Stimulated activated CD4-positive, alpha-beta T cell treated with anti-CD3 and anti-CD28 coated beads, Interleukin-15, amount 100 ng/mL, for 48 hours (primary cell): ENCODE results near the gene ZNF581.

Experiments used
- DNase-seq, 2 donors: peaks; one replicate each; pipeline ENCODE4 v3.0.0-alpha.2; 2020; ENCODE audit warnings: low read depth in 2 of 2

Gene ZNF581

GRCh38 chr19:55611300-55611982 lies 32.0 kb upstream of the ZNF581 start:
- no peak for DNase-seq

DNA sequence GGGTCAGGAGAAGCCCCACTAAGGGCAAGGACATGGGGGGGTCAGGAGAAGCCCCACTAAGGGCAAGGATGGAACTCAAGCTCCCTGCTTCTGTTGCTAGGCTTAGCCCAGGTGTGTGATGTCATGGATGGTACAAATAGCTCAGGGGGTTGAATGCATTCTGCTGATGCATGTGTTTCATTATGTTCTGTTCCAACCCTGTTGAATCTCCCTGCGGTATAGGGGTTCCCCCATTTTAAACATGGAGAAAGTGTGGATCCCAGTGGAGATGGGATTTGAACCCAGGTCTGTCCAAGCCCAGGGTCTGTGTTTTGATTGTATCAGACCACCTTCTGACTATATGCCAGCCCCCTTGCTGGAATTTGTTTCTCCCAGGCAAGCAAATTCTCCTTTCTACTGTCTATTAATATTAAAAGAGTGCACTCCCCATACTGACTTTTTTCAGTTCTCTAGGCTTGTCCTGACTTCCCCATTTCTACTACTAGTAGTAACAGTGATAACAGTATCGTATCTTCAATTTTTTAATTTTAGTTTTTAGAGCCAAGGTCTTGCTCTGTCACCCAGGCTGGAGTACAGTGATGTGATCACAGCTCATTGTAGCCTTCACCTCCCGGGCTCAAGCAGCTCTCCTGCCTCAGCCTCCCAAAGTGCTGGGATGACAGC lies 31.3 kb upstream of the ZNF581 start:
- no peak for DNase-seq

- no peak for DNase-seq
Measured at GRCh38 chr19:55613396-55613795, 30.1 kb upstream of the ZNF581 start.

DNA sequence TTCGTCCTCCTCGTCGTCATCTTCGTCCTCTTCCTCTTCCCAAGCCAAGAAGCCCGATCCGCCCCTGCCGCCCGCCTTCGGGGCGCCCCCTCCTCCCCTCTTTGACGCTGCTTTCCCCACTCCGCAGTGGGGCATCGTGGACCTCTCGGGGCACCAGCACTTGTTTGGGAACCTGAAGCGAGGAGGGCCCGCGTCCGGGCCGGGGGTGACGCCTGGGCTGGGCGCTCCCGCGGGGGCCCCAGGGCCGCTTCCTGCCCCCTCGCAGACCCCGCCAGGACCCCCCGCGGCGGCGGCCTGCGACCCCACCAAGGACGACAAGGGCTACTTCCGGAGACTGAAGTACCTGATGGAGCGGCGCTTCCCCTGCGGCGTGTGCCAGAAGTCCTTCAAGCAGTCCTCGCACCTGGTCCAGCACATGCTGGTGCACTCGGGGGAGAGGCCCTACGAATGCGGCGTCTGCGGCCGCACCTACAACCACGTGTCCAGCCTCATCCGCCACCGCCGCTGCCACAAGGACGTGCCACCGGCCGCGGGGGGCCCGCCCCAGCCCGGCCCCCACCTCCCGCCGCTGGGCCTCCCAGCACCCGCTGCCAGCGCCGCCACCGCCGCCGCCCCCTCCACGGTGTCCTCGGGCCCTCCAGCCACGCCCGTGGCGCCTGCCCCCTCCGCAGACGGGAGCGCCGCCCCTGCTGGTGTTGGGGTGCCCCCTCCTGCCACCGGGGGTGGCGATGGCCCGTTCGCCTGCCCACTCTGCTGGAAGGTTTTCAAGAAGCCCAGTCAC lies 29.3 kb upstream of the ZNF581 start:
- DNase-seq = no peak

- DNase-seq = no peak
Measured at GRCh38 chr19:55614711-55615542, 28.5 kb upstream of the ZNF581 start.

DNA sequence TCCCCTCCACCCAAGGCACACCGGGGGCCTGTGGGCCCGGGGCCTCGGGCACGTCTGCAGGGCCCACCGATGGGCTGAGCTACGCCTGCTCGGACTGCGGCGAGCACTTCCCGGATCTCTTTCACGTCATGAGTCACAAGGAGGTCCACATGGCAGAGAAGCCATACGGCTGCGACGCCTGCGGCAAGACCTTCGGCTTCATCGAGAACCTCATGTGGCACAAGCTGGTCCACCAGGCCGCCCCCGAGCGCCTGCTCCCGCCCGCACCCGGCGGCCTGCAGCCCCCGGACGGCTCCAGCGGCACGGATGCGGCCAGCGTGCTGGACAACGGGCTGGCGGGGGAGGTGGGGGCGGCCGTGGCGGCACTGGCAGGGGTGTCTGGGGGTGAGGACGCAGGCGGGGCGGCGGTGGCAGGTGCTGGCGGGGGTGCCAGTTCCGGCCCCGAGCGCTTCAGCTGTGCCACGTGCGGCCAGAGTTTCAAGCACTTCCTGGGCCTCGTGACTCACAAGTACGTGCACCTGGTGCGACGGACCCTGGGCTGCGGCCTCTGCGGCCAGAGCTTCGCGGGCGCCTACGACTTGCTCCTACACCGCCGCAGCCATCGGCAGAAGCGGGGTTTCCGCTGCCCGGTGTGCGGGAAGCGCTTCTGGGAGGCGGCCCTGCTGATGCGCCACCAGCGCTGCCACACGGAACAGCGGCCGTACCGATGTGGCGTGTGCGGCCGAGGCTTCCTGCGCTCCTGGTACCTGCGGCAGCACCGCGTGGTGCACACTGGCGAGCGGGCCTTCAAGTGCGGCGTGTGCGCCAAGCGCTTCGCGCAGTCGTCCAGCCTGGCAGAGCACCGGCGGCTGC lies 27.7 kb upstream of the ZNF581 start:
- DNase-seq = no peak

GRCh38 chr19:55616395-55616875 lies 27.0 kb upstream of the ZNF581 start:
- no peak for DNase-seq

DNA sequence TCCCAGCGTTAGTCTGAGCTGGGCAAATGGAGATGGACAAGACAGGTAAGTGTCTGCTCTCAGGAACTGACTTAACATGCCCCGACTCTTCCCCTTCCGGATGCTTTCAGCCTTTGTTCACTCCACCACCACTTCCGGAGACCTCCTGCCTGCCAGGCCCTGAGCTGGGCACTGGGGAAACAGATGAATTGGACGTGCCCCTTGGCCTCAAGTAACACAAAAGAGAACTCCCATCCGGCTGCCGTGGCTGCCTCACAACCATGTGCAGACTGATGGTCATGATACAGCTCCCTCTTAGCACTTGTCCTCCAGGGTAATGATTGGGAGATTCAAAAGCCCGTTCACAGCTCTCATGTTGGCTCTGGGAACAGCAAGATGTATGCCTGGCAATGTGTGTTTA lies 26.0 kb upstream of the ZNF581 start:
- DNase-seq = no peak

DNA sequence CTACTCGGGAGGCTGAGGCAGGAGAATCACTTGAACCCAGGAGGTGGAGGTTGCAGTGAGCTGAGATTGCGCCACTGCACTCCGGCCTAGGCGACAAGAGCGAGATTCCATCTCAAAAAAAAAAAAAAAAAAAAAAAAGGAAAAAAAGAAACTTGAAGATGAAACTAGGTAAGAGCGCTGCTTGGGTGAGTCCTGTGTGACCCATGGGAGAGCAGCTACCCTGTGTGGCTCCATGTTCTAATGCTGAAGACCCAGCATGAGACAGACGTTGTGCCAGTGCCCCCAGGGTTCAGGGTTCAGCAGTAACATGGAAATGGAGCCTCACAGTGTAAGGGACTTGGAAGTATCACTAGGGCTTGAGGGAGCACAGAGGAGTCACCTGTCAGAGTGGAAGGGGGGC lies 25.0 kb upstream of the ZNF581 start:
- no peak for DNase-seq

DNA sequence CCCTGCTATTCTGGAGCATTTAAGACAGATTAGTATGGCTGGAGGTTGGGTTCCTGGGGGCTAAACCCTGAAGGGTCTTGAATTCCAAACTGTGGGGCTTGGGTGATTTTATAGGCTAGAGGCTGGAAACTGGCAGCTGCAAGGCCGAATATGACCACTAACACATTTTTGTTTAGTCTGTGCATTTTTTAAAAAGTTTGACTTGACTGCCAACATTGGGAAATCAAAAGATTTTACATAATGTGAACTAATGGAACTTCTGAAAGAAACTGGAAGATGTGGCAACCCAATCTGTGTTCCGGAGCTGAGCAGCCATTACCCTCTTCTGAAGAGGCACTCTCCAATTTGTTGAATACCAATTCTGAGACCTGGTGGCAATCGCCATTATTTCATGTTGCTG lies 24.2 kb upstream of the ZNF581 start:
- no peak for DNase-seq

DNA sequence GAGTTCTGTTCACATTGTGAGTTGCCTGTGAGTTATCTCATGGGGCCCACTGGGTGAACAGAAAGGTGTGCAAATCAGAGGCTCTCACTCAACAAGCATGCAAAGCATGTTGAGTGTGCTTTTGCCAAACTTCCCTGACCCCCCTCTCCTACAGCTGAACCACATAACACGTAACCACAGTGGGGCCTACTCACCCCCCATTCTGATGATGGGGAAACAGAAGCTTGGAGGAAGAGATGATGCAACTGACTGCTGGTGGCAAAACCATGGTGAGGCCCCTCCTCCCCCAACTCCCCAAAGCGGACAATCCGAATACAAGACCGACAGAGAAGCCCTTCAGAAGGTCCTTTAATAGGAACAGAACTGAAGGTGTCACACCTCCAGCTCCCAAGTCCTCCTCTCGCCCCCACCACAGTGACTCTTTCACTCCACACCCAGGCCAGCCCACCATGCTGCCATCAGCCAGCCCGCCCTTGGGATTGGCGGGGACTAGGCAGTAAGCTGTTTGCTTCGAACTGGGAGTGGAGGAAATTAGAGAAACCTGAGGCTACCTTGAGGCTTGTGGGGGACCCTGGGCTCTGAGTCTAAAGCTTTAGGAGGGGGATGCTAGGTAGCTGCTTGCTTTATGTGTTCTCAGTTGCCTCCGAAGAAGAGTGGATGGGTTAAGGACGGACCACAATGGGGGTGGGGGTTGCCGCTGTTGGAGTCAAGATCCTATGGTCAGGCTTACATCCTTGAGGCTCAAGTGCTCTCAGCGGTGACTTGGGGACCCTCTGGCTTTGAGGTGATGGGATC lies 22.8 kb upstream of the ZNF581 start:
- no peak for DNase-seq

DNA sequence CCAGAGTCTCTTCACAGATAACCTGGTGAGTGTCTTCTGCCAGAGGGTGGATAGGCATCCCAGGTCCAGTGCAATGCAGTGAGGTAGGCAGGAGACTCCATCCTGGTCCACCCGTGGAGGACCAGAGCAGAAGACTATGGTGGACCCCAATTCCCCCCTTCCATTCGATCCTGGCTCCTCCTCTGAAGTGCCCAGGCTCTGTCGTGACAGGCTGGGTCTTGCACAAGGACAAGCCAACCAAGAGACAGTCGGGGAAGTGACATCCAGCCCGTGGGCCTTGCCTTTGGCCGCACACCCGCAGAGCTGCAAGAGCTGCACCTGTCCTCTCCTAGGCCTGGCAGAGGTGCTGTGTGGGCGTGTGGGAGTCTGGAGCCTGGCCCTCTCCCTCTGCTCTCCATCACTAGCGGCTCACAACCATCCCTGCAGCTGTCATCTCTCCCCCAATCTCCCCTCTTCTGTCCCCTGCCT lies 22.2 kb upstream of the ZNF581 start:
- no peak for DNase-seq

GRCh38 chr19:55621673-55622231 lies 21.7 kb upstream of the ZNF581 start:
- no peak for DNase-seq

DNA sequence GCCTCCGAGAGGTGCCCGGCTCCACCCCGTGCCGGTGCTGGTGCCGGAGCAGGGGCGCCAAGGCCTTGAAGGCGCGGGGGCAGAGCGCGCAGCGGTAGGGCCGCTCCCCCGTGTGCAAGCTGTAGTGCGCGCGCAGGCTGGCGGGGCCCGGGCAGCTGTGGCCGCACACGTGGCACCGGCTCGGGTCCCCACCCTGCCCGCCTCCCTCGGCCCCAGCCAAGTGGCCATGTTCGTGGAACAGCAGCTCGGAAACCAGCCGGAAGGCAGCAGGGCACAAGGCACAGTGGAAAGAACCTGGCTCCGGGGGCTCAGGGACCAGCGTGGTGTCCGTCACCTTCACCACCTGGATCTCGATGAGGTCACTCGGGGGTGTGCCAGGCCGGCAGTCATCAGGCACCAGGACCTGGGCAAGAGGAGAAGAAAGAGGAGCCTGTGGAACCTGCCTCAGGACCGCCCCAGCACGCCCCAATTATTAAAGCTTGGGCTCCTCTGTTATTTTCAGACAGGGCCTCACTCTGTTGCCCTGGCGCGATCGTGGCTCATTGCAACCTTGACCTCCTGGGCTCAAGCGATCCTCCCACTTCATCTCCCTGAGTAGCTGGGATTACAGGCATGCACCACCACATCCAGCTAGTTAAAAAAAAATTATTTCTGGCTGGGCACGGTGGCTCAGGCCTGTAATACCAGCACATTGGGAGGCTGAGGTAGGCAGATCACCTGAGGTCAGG lies 21.0 kb upstream of the ZNF581 start:
- DNase-seq = no peak

DNA sequence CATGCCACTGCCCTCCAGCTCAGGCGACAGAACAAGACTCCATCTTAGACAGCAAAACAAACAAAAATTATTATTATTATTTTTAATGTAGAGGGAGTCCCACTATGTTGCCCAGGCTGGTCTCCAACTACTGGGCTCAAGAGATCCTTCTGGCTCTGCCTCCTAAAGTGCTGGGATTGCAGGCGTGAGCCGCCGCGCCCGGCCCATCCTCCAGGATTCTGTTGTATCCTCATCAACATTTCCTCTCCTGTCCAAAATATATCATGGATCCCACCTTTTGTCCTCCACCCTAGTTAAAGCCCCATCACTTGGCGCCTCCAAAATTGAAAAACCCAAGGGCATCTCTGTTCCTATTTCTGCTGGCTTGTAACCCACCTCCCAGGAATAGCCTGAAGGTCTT lies 20.3 kb upstream of the ZNF581 start:
- no peak for DNase-seq

- DNase-seq = no peak
Measured at GRCh38 chr19:55623561-55623960, 19.9 kb upstream of the ZNF581 start.

- peak; percentile 91 to 92 for DNase-seq
Measured at GRCh38 chr19:55624109-55625003, 19.1 kb upstream of the ZNF581 start, which contains the start of gene ZNF784. TSS of gene ZNF784 (minus strand) at chr19:55624566. CDS start at chr19:55624561, 5 bp downstream.

DNA sequence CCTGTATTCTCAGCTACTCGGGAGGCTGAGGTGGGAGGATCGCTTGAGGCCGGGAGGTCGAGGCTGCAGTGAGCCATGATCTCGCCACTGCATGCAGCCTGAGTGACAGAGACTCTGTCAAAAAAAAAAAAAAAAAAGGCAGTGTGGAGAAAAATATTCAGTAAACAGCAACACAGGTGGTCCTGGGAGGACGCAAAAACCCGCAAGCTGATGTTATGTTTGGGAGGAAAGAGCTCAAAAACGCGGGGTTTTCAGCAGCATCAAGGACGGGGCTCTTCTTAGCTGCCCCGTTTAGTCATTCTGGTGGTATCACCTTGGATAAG lies 18.5 kb upstream of the ZNF581 start:
- no peak for DNase-seq
